ENCODE data around the gene SLC12A7. TPM values are rescaled to one million over a fixed set of nuclear protein-coding genes. Genes with fewer than 3 reads are reported as not detected.

The SLC12A7 gene
- total RNA-seq, 1 experiment from 2014 or later: 30.8 TPM

DNA sequence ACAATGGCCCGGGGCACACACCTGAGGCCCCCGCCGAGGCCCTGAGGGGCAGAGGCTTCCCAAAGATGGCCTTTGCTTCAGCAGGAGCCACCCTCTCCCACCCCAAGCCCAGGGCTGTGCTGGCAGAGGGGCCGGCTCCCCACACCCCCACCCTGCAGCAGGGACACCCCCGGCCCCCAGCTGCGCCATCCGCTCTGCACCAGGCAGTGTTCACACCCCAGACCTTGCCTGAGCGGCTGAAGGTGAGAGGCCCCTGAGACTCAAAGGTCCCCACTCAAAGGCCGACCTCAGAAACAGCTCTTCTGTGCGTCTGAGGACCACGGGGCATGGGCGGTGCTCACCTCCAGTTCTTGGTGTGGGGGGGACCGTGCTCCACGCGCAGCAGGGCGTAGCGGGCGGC, 37.6 kb downstream of the SLC12A7 start:
- Histone ChIP-seq H2BK120ac (ENCODE audit: low read depth, low read length, poor library complexity, severe bottlenecking) (no peak overlapping the region), H2AK5ac (ENCODE audit: insufficient read length, low read length) (no peak overlapping the region), H3K79me2 (ENCODE audit: insufficient read depth, low read length) (no peaks in the 10 kb centered on the region; the same call in 1 of the 2 replicates), H3K9ac (ENCODE audit: extremely low read depth, insufficient read length, low read length) (no peak overlapping the region), H2BK5ac (ENCODE audit: insufficient read length, low read length) (no peak overlapping the region), H4K91ac (ENCODE audit: insufficient read length, low read depth, low read length) (no peak overlapping the region), H2BK15ac (ENCODE audit: low read depth, low read length) (no peak overlapping the region), H2BK12ac (ENCODE audit: insufficient read length, low read depth, low read length) (no peak overlapping the region), H2AFZ (ENCODE audit: low read length) (no peak overlapping the region), H3K23ac (ENCODE audit: insufficient read length, low read depth, low read length) (no peak overlapping the region), H3T11ph (ENCODE audit: low read length) (no peak overlapping the region), H4K20me1 (ENCODE audit: control insufficient read depth, insufficient read depth, insufficient read length) (no peaks in the 10 kb centered on the region), H2BK20ac (ENCODE audit: low read depth, low read length, poor library complexity, severe bottlenecking) (no peak overlapping the region), H3K18ac (ENCODE audit: insufficient read length, low read depth, low read length) (no peak overlapping the region), H4K8ac (replicated peaks; ENCODE audit: insufficient read length, low read depth, low read length) (no peak overlapping the region), H4K5ac (ENCODE audit: insufficient read length, low read depth, low read length) (no peak overlapping the region), H3K4me1 (ENCODE audit: insufficient read depth, low read length) (no peaks in the 10 kb centered on the region), H3K14ac (ENCODE audit: insufficient read depth, low read length) (no peak overlapping the region), H3K23me2 (ENCODE audit: insufficient read length, low read depth, low read length, poor library complexity, severe bottlenecking) (no peaks in the 10 kb centered on the region), H3K4ac (ENCODE audit: low read depth, low read length) (no peak overlapping the region), H3K4me2 (ENCODE audit: insufficient read depth, insufficient read length, low read length) (no peak overlapping the region), H3K27me3 (ENCODE audit: insufficient read depth, low read length) (no peaks in the 10 kb centered on the region), H3K79me1 (ENCODE audit: insufficient read depth, low read depth, low read length, poor library complexity, severe bottlenecking) (no peaks in the 10 kb centered on the region), H3K9me3 (ENCODE audit: control insufficient read depth, low read depth, low read length) (no peaks in the 10 kb centered on the region), H3K56ac (ENCODE audit: insufficient read length, low read depth, low read length) (no peak overlapping the region), H3K27ac (ENCODE audit: insufficient read length, low read depth, low read length) (no peak overlapping the region)
- TF ChIP-seq, protein P1, sequence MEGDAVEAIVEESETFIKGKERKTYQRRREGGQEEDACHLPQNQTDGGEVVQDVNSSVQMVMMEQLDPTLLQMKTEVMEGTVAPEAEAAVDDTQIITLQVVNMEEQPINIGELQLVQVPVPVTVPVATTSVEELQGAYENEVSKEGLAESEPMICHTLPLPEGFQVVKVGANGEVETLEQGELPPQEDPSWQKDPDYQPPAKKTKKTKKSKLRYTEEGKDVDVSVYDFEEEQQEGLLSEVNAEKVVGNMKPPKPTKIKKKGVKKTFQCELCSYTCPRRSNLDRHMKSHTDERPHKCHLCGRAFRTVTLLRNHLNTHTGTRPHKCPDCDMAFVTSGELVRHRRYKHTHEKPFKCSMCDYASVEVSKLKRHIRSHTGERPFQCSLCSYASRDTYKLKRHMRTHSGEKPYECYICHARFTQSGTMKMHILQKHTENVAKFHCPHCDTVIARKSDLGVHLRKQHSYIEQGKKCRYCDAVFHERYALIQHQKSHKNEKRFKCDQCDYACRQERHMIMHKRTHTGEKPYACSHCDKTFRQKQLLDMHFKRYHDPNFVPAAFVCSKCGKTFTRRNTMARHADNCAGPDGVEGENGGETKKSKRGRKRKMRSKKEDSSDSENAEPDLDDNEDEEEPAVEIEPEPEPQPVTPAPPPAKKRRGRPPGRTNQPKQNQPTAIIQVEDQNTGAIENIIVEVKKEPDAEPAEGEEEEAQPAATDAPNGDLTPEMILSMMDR (conservative IDR thresholded peaks at IDR 0.05): no peak
- Mint-ChIP-seq H3K4me3 (no peak overlapping the region), H3K4me1 (no peaks in the 10 kb centered on the region), H3K36me3 (ENCODE audit: insufficient read depth in 1 of 3, low read depth in 3 of 3) (peaks cover 0 to 18% (median 16%) of the 10 kb centered on the region in 3 experiments; a peak in 5 of 7 replicates), H3K27me3 (ENCODE audit: low read depth) (no peaks in the 10 kb centered on the region), H3K9me3 (no peaks in the 10 kb centered on the region), H3K27ac (no peak overlapping the region)
- WGBS (ENCODE audit: extremely low coverage, insufficient read length, low lambda C conversion rate): no CpG with 5 or more reads among the region's 18 CpGs
- no peak for DNase-seq

Data from H9 (cell line).